Smooth muscle cell (in vitro differentiated cells): ENCODE measurements around the gene WDR53. TPM values are rescaled to one million over a fixed set of nuclear protein-coding genes. Genes with fewer than 3 reads are reported as not detected.
A peak's percentile ranks its signal among the peaks of the same experiment; 100 is the strongest.
"Not testable (repeated sequence)": the region's sequence is repeated elsewhere in the genome, so short reads cannot be mapped to it uniquely, and the experiment has no call there.

Experiments used
- DNase-seq: peaks from one replicate; lab custom pipeline; 2025; ENCODE audit not compliant: unreplicated experiment; lab: John Stamatoyannopoulos, UW
- H2AFZ ChIP-seq: fragments of 200-600 bp; sonication (generic); 2 replicates; pipeline ENCODE4 v1.6.0; 2016; ENCODE audit warnings: antibody characterized with exemption, low read depth, mild to moderate bottlenecking
- H3F3A ChIP-seq: fragments of 200-600 bp; sonication (generic); 2 replicates; pipeline ENCODE4 v1.6.0; 2017; ENCODE audit warnings: antibody characterized with exemption, low read depth
- H3K27ac ChIP-seq: fragments of 200-600 bp; sonication (generic); 2 replicates; pipeline ENCODE4 v1.5.1; 2016; ENCODE audit warnings: low read depth, mild to moderate bottlenecking
- H3K27me3 ChIP-seq: fragments of 200-600 bp; sonication (generic); 2 replicates; pipeline ENCODE4 v1.6.1; 2016; ENCODE audit warnings: low read depth, mild to moderate bottlenecking
- H3K36me3 ChIP-seq: fragments of 200-600 bp; sonication (generic); 2 replicates; pipeline ENCODE4 v1.5.1; 2016; ENCODE audit warnings: low read depth
- H3K4me1 ChIP-seq: fragments of 200-600 bp; sonication (generic); 2 replicates; pipeline ENCODE4 v1.5.1; 2016; ENCODE audit warnings: low read depth
- H3K4me2 ChIP-seq: fragments of 200-600 bp; sonication (generic); 2 replicates; pipeline ENCODE4 v1.6.0; 2016; ENCODE audit warnings: mild to moderate bottlenecking
- H3K4me3 ChIP-seq: fragments of 200-600 bp; sonication (generic); 2 replicates; pipeline ENCODE4 v1.5.1; 2016; ENCODE audit warnings: mild to moderate bottlenecking
- H3K79me2 ChIP-seq: fragments of 200-600 bp; sonication (generic); 2 replicates; pipeline ENCODE4 v1.6.0; 2016; ENCODE audit warnings: low read depth, mild to moderate bottlenecking
- H3K9ac ChIP-seq: fragments of 200-600 bp; sonication (generic); 2 replicates; pipeline ENCODE4 v1.6.0; 2016; ENCODE audit warnings: low read depth
- H3K9me3 ChIP-seq: fragments of 200-600 bp; sonication (generic); replicated peaks from 2 replicates; pipeline ENCODE4 v1.5.1; 2016; ENCODE audit warnings: low read depth
- H4K20me1 ChIP-seq: fragments of 200-600 bp; sonication (generic); 2 replicates; pipeline ENCODE4 v1.6.0; 2016; ENCODE audit warnings: low read depth
- CTCF ChIP-seq: fragments of 200-600 bp; sonication (generic); IDR thresholded peaks from 2 replicates; pipeline ENCODE4 v1.5.1; 2017; ENCODE audit warnings: borderline replicate concordance, mild to moderate bottlenecking, antibody characterized with exemption; ENCODE audit not compliant: insufficient read depth, poor library complexity, severe bottlenecking
- WGBS: methylation state at CpG from one replicate; pipeline ENCODE4 v1.1.7; 2016; ENCODE audit warnings: low lambda C conversion rate; 5-methylcytosine and 5-hydroxymethylcytosine counted together
- polyA plus RNA-seq: library from polyadenylated mRNA; unstranded; fragments of >200 nt; fragmentation: Nextera tagmentation; extraction: Ambion mirVana; gene quantifications from 2 replicates; pipeline ENCODE4 v1.2.1, GENCODE V29; 2016
- total RNA-seq: library from RNA; depleted of rRNA; stranded (reverse); fragments of >200 nt; gene quantifications from 2 replicates; pipeline ENCODE4 v1.2.3, GENCODE V29; 2014

Gene WDR53
- total and polyA plus RNA-seq, 2 experiments from 2014 or later: 7.9 to 11.5 TPM

- Histone ChIP-seq H3F3A (no peaks in the 10 kb centered on the region), H3K9me3 (no peaks in the 10 kb centered on the region), H3K4me1 (no peaks in the 10 kb centered on the region), H3K27me3 (no peaks in the 10 kb centered on the region), H3K27ac (no peak overlapping the region), H3K9ac (no peak overlapping the region), H3K79me2 (no peaks in the 10 kb centered on the region), H2AFZ (no peak overlapping the region), H3K4me2 (no peak overlapping the region), H3K36me3 (no peaks in the 10 kb centered on the region), H3K4me3 (no peak overlapping the region), H4K20me1 (no peaks in the 10 kb centered on the region)
- no peak for DNase-seq
- TF ChIP-seq CTCF: no peak
- 90% methylated on average over 7 of the region's 7 CpGs for WGBS
Measured at GRCh38 chr3:196603683-196604082, 35.3 kb upstream of the WDR53 start.

- no peaks in the 10 kb centered on the region for H3F3A ChIP-seq
- no peak overlapping the region for H2AFZ ChIP-seq
- no peak for TF ChIP-seq CTCF
- DNase-seq: no peak
- no peaks in the 10 kb centered on the region for H4K20me1 ChIP-seq
- H3K9me3 ChIP-seq: no peaks in the 10 kb centered on the region
- H3K4me1 ChIP-seq: no peaks in the 10 kb centered on the region
- no peaks in the 10 kb centered on the region for H3K79me2 ChIP-seq
- H3K36me3 ChIP-seq: no peaks in the 10 kb centered on the region
- H3K4me3 ChIP-seq: no peak overlapping the region
- 94% methylated on average over 6 of the region's 6 CpGs for WGBS
- no peak overlapping the region for H3K27ac ChIP-seq
- no peaks in the 10 kb centered on the region for H3K27me3 ChIP-seq
- no peak overlapping the region for H3K4me2 ChIP-seq
- H3K9ac ChIP-seq: no peak overlapping the region
Measured at GRCh38 chr3:196602673-196603072, 34.3 kb upstream of the WDR53 start.

- Histone ChIP-seq H3K4me3 (no peak overlapping the region), H3K27ac (no peak overlapping the region), H3K27me3 (no peaks in the 10 kb centered on the region), H3K4me2 (no peak overlapping the region), H3F3A (no peaks in the 10 kb centered on the region), H3K36me3 (no peaks in the 10 kb centered on the region), H4K20me1 (no peaks in the 10 kb centered on the region), H3K79me2 (no peaks in the 10 kb centered on the region), H2AFZ (no peak overlapping the region), H3K4me1 (no peaks in the 10 kb centered on the region), H3K9ac (no peak overlapping the region), H3K9me3 (no peaks in the 10 kb centered on the region)
- 93% methylated on average over 7 of the region's 7 CpGs for WGBS
- no peak for DNase-seq
- TF ChIP-seq CTCF: no peak
Measured at GRCh38 chr3:196600359-196600758, 32.0 kb upstream of the WDR53 start.

GRCh38 chr3:196599734-196600128 is 31.4 kb upstream of the WDR53 start:
- WGBS: 73% methylated on average over 5 of the region's 5 CpGs
- H3F3A ChIP-seq: no peaks in the 10 kb centered on the region
- DNase-seq: no peak

GRCh38 chr3:196597971-196598733 is 29.8 kb upstream of the WDR53 start:
- not testable (repeated sequence) for H3K9ac ChIP-seq, H3K27me3 ChIP-seq, DNase-seq, H3K9me3 ChIP-seq, H3F3A ChIP-seq, H3K27ac ChIP-seq, H3K4me1 ChIP-seq, H3K36me3 ChIP-seq, H3K79me2 ChIP-seq, H4K20me1 ChIP-seq
- peak overlapping the region; percentile 74 for H2AFZ ChIP-seq
- peak overlapping the region; percentile 15 for H3K4me3 ChIP-seq
- peak overlapping the region; percentile 72 for H3K4me2 ChIP-seq
- 60% methylated on average over 25 of the region's 25 CpGs for WGBS

More at GRCh38 chr3:196599734-196600128, 31.4 kb upstream of the WDR53 start:
- H3K27ac ChIP-seq: no peak overlapping the region
- H3K4me1 ChIP-seq: no peaks in the 10 kb centered on the region
- H2AFZ ChIP-seq: no peak overlapping the region
- no peaks in the 10 kb centered on the region for H3K79me2 ChIP-seq
- no peak overlapping the region for H3K4me2 ChIP-seq
- H3K9ac ChIP-seq: no peak overlapping the region
- H4K20me1 ChIP-seq: no peaks in the 10 kb centered on the region
- no peaks in the 10 kb centered on the region for H3K36me3 ChIP-seq
- H3K27me3 ChIP-seq: no peaks in the 10 kb centered on the region
- no peak overlapping the region for H3K4me3 ChIP-seq
- no peaks in the 10 kb centered on the region for H3K9me3 ChIP-seq
- no peak for TF ChIP-seq CTCF
